HG03575 (cell line): ENCODE results near the gene TAF5.
"Not testable (repeated sequence)": the region's sequence is repeated elsewhere in the genome, so short reads cannot be mapped to it uniquely, and the experiment has no call there.

Experiments
- ATAC-seq: cut with Tn5 transposase; IDR thresholded peaks from one replicate; pipeline ENCODE4 v1.9.1; 2021; ENCODE audit not compliant: unreplicated experiment, insufficient number of reproducible peaks, low FRiP score; ENCODE audit errors: extremely low read depth

Gene TAF5

GRCh38 chr10:103367782-103368518 lies at the start of gene TAF5:
TSS of gene TAF5 (plus strand) at chr10:103367976. CDS start at chr10:103367990, 14 bp downstream.
- ATAC-seq: peak; percentile 23

GRCh38 chr10:103327906-103328305 lies 39.9 kb upstream of the TAF5 start:
- no peak for ATAC-seq

GRCh38 chr10:103333934-103334520 lies 33.7 kb upstream of the TAF5 start:
- ATAC-seq: no peak

GRCh38 chr10:103334567-103334966 lies 33.2 kb upstream of the TAF5 start:
- no peak for ATAC-seq

DNA sequence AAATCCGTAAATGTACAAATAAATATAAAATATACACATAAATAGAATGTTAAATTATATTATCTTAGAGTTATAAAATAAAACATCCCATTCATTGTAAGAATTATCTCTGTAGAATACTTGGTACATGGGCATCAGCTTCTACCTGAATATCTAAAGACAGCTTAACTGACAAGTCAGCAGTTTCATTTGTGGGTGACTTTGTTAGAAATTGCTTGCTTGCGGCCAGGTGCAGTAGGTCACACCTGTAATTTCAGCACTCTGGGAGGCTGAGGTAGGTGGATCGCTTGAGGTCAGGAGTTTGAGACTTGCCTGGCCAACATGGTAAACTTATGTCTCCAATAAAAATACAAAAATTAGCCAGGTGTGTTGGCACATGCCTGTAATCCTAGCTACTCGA lies 31.4 kb upstream of the TAF5 start:
- no peak for ATAC-seq

- no peak for ATAC-seq
These were observed 17.6 kb upstream of the TAF5 start for GRCh38 chr10:103350175-103350516.

- ATAC-seq: peak; percentile 33
These were observed 17.1 kb upstream of the TAF5 start, which contains the start of gene PCGF6 for GRCh38 chr10:103350517-103351260. TSS of gene PCGF6 (minus strand) at chr10:103351140. CDS start at chr10:103351066, 74 bp downstream.

- no peak for ATAC-seq
These were observed 14.5 kb upstream of the TAF5 start for GRCh38 chr10:103353281-103353680.

DNA sequence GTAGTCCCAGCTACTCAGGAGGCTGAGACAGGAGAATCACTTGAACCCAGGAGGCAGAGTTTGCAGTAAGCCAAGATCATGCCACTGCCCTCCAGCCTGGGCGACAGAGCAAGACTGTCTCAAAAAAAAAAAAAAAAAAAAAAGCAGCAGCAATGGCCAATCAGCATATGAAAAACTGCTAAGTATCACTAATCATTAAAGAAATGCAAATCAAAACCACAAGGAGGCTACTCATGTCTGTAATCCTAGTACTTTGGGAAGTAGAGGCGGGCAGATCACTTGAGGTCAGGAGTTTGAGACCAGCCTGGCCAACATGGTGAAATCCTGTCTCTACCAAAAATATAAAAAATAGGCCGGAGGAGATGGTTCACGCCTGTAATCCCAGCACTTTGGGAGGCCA lies 13.2 kb upstream of the TAF5 start:
- not testable (repeated sequence) for ATAC-seq

GRCh38 chr10:103355906-103356599 lies 11.7 kb upstream of the TAF5 start:
- ATAC-seq: no peak

DNA sequence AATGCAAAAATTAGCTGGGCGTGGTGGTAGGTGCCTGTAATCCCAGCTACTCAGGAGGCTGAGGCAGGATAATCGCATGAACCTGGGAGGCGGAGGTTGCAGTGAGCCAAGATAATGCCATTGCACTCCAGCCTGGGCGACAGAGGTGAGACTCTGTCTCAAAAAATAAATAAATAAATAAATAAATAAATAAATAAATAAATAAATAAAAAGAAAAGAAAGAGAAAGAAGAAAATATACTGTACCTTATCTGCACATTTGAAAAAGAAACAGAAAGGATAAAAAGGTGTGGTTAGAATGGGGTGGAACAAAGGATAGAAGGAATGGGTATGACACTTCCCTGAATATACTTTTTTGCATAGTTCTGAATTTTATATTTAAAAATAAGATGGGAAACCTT lies 8.3 kb upstream of the TAF5 start:
- ATAC-seq: not testable (repeated sequence)

GRCh38 chr10:103360791-103361190 lies 7.0 kb upstream of the TAF5 start:
- ATAC-seq: not testable (repeated sequence)

GRCh38 chr10:103367379-103367781 lies 396 bp upstream of the TAF5 start:
- no peak for ATAC-seq

GRCh38 chr10:103373544-103373943 lies 5.8 kb downstream of the TAF5 start:
- ATAC-seq: no peak

DNA sequence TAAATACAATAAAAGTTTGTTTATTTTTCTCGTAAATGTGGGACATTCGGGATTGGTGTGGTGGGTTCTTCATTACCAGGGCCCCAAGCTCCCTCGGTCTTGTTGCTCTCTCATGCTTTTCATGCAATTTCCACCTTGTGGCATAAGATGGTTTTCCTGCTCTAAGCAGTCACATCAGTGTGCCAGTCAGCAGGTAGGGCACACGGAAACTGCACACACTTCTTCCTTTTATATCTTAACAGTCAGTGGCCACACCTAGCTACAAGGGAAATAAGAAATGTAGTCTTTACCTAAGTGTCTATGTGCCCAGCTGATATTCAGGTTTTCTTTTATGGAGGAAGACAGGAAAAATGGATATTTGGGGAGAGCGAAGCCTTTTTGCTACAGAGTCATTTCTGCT lies 6.5 kb downstream of the TAF5 start:
- ATAC-seq: no peak

DNA sequence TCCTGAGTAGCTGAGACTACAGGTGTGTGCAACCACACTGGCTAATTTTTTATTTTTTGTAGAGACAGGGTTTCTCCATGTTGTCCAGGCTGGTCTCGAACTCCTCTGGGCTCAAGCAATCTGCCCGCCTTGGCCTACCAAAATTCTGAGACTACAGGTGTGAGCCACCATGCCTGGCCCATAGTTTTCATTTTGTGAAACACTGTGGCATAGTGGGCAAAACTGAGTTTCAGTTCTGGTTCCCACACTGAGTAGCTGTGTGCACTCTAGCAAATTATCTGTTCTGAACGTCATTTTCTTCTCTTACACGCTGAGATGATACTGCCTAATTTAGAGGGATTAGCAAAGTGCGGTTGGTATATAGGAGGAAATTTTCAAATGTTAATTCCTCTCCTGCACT lies 15.0 kb downstream of the TAF5 start:
- ATAC-seq: no peak

DNA sequence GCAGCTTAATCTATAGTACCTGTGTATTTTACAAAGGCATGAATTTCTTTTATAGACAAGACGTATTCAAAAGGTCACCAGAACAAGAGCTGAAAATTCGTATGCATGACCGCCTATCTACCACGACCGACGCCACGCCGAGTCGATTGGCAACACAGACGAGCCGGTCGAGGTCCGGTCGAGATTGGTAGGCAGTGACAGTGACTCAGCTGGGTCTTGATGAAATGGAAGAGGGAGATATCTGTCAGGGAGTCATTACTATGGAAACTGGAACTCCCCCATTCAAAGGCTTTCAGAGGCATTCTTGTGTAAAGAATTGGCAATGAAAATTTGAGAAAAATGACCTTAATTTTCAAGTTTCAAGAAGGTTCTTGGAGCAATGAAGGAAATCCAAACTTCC lies 26.4 kb downstream of the TAF5 start:
- no peak for ATAC-seq

DNA sequence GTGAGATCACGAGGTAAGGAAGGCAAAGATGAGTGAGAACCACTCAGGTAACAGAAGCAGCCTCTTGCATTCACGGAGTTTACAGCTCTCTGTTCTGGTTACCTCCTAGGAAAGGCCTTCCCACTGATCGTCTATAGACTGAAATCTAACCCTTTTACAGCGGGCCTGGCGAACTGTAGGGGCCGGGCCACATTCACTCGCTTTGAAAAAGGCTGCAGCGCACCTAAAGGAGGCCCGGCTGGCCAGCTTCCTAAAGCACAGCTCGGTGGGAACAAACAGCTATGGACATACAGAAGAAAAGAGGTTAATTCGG lies 27.9 kb downstream of the TAF5 start:
- no peak for ATAC-seq

DNA sequence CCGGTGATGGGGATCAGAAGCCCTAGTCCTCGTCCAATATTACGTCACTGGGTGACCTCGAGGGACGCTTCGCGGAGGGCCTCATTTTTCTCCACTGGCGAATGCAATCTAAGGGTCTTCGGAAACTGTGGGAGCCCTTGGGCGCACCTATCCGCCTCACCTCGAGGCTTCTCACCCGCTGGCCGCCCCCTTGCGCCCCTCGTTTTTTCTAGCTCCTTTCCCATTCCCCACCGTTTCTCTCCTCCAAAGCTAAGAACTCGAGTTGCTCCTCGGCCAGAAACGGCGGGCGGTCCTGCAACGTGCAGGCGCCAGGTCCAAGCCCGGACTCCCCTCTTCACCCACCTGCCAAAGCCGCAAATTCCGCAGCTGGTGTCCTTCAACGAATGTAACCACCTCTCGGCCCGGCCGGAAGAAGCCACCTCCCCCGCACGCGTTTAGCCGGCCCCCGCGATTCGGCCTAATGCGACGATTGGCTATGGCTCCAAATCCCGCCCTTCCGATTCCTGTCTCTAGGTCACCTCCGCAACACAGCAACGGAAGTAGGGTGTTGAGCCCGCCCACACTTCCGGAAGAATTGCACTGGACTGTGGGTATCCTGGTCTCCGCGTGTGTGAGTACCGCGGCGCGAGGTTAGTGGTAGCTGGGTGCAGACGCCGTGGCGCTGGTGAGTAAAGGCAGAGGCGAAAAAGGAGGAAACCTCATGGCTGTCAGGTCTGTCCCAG lies 28.5 kb downstream of the TAF5 start, which contains the start of the genes ATP5MK and PDCD11:
Gene ATP5MK, minus strand, starts transcription at position 409 of the 722 bp plus-strand sequence. CDS start 4,018 bp downstream, outside the sequence.
Gene PDCD11, plus strand, starts transcription at position 560 of the 722 bp plus-strand sequence. CDS start 1,801 bp downstream, outside the sequence.
- peak; percentile 87 for ATAC-seq
